MM.1S (cell line): ENCODE results near the gene APLP2.

Experiments
- DNase-seq: peaks from one replicate; pipeline ENCODE4 v3.0.0-alpha.2; 2015
- H2AFZ ChIP-seq: fragments of 300-600 bp; sonication (generic); 2 replicates; pipeline ENCODE4 v1.6.0; 2016; ENCODE audit warnings: antibody characterized with exemption, low read length
- H3F3A ChIP-seq: fragments of 300-600 bp; sonication (generic); 2 replicates; pipeline ENCODE4 v1.6.1; 2016; ENCODE audit warnings: mild to moderate bottlenecking, antibody characterized with exemption, low read length, moderate library complexity, mixed read lengths; ENCODE audit not compliant: insufficient read depth
- H3K27ac ChIP-seq: fragments of 300-600 bp; sonication (generic); 2 replicates; pipeline ENCODE4 v1.5.1; 2016; ENCODE audit warnings: mild to moderate bottlenecking, low read length
- H3K27me3 ChIP-seq: fragments of 300-600 bp; sonication (generic); replicated peaks from 2 replicates; pipeline ENCODE4 v1.6.0; 2016; ENCODE audit warnings: low read length; ENCODE audit not compliant: insufficient read depth
- H3K36me3 ChIP-seq: fragments of 300-600 bp; sonication (generic); replicated peaks from 2 replicates; pipeline ENCODE4 v1.6.1; 2016; ENCODE audit warnings: mild to moderate bottlenecking, low read length, mixed read lengths; ENCODE audit not compliant: insufficient read depth
- H3K4me1 ChIP-seq: fragments of 300-600 bp; sonication (generic); 2 replicates; pipeline ENCODE4 v1.6.1; 2016; ENCODE audit warnings: low read length, mixed read lengths
- H3K4me2 ChIP-seq: fragments of 300-600 bp; sonication (generic); 2 replicates; pipeline ENCODE4 v1.6.0; 2016; ENCODE audit warnings: low read depth, low read length
- H3K4me3 ChIP-seq: fragments of 300-600 bp; sonication (generic); 2 replicates; pipeline ENCODE4 v1.5.1; 2016; ENCODE audit warnings: low read length, mixed read lengths
- H3K79me2 ChIP-seq: fragments of 300-600 bp; sonication (generic); 2 replicates; pipeline ENCODE4 v1.6.1; 2016; ENCODE audit warnings: mixed run types, low read length, mixed read lengths
- H3K9ac ChIP-seq: fragments of 300-600 bp; sonication (generic); 2 replicates; pipeline ENCODE4 v1.6.1; 2016; ENCODE audit warnings: low read length, mixed read lengths
- H3K9me2 ChIP-seq: fragments of 300-600 bp; sonication (generic); replicated peaks from 2 replicates; pipeline ENCODE4 v1.6.1; 2016; ENCODE audit warnings: mild to moderate bottlenecking, low read length, mixed read lengths; ENCODE audit not compliant: insufficient read depth
- H3K9me3 ChIP-seq: fragments of 300-600 bp; sonication (generic); replicated peaks from 2 replicates; pipeline ENCODE4 v1.6.1; 2016; ENCODE audit warnings: mild to moderate bottlenecking, low read length, mixed read lengths; ENCODE audit not compliant: insufficient read depth
- H4K20me1 ChIP-seq: fragments of 300-600 bp; sonication (generic); 2 replicates; pipeline ENCODE4 v1.6.1; 2016; ENCODE audit warnings: mild to moderate bottlenecking, low read length, moderate library complexity, mixed read lengths; ENCODE audit not compliant: insufficient read depth
- CTCF ChIP-seq: fragments of 300-600 bp; sonication (generic); IDR thresholded peaks from 2 replicates; pipeline ENCODE4 v1.5.1; 2016; ENCODE audit warnings: antibody characterized with exemption, low read length, mixed read lengths
- EZH2 ChIP-seq: fragments of 300-600 bp; sonication (generic); optimal IDR thresholded peaks from 2 replicates; pipeline ENCODE3; 2017; ENCODE audit warnings: low read depth, mild to moderate bottlenecking, antibody characterized with exemption, low read length, mixed read lengths
- EZH2phosphoT487 ChIP-seq: fragments of 300-600 bp; sonication (generic); IDR thresholded peaks from 2 replicates; pipeline ENCODE4 v1.6.1; 2018; ENCODE audit warnings: antibody characterized with exemption, low read length

APLP2 gene

DNA sequence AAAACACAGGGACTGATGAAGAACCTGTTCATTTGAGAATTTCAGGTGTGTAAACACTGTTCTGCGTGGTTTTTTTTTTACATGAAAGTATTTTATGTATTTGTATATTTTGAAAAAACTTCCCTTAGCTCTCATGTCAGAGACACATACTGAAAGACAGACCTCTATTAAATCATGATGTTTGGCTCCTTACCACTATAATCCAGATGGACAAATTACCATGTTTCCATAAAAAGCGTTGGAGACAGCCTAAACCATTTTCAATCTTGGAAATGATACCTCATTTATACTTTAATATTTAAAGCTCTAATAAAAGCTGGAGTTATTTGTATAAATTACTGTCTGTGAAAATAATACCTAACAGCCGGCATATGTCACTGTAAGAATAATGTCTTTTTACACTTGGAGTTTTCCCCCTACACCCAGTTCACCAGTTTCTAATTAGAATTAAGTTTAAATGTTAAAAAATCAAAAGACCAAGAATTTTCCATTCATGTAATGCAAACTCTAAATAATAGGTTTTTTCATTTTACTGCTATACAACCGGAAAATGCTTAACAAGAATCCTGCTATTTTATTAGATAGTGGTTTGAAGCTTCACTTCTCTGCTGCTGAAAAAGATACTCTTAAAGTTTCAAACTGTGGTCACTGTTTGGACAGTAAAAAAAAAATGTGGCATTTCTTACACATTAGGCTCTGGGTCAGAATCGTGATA, 30.8 kb downstream of the APLP2 start:
- Histone ChIP-seq H3K27ac (no peak overlapping the region), H3K4me2 (no peak overlapping the region), H3K4me1 (no peaks in the 10 kb centered on the region), H4K20me1 (no peaks in the 10 kb centered on the region), H3F3A (no peaks in the 10 kb centered on the region), H3K9me2 (no peaks in the 10 kb centered on the region), H2AFZ (no peak overlapping the region), H3K36me3 (no peaks in the 10 kb centered on the region), H3K4me3 (no peak overlapping the region), H3K9me3 (no peaks in the 10 kb centered on the region), H3K27me3 (no peaks in the 10 kb centered on the region), H3K79me2 (no peaks in the 10 kb centered on the region), H3K9ac (no peak overlapping the region)
- TF ChIP-seq EZH2 (no peak), CTCF (no peak), EZH2phosphoT487 (no peak)
- DNase-seq, result no peak

- Histone ChIP-seq H3K9me3 (no peaks in the 10 kb centered on the region), H3K4me1 (no peaks in the 10 kb centered on the region), H3K4me2 (no peak overlapping the region), H3K27ac (no peak overlapping the region), H3K9me2 (no peaks in the 10 kb centered on the region), H3K4me3 (no peak overlapping the region), H3K27me3 (no peaks in the 10 kb centered on the region), H3F3A (no peaks in the 10 kb centered on the region), H3K9ac (no peak overlapping the region), H2AFZ (no peak overlapping the region), H3K79me2 (no peaks in the 10 kb centered on the region), H3K36me3 (no peaks in the 10 kb centered on the region), H4K20me1 (no peaks in the 10 kb centered on the region)
- TF ChIP-seq CTCF, result no peak
- no peak for TF ChIP-seq EZH2phosphoT487
- TF ChIP-seq EZH2, result no peak
- DNase-seq, result no peak
Measured at GRCh38 chr11:130101661-130102060, 32.0 kb downstream of the APLP2 start.

GRCh38 chr11:130102301-130103249, 32.9 kb downstream of the APLP2 start:
- no peak for DNase-seq
- Histone ChIP-seq H3K9me3 (no peaks in the 10 kb centered on the region), H3K27me3 (no peaks in the 10 kb centered on the region), H3K4me3 (no peak overlapping the region), H3K4me1 (no peaks in the 10 kb centered on the region), H3F3A (no peaks in the 10 kb centered on the region), H2AFZ (no peak overlapping the region), H3K9me2 (no peaks in the 10 kb centered on the region), H3K27ac (no peak overlapping the region), H3K4me2 (no peak overlapping the region), H4K20me1 (no peaks in the 10 kb centered on the region), H3K36me3 (no peaks in the 10 kb centered on the region), H3K79me2 (no peaks in the 10 kb centered on the region), H3K9ac (no peak overlapping the region)
- no peak for TF ChIP-seq EZH2phosphoT487
- TF ChIP-seq EZH2, result no peak
- TF ChIP-seq CTCF, result no peak
